K562 (cell line): ENCODE measurements around the gene ABCD4.

Experiments used
- CBX1 ChIP-seq: sonication (generic); IDR thresholded peaks from 2 replicates; pipeline ENCODE4 v1.6.1; 2016; ENCODE audit warnings: antibody characterized with exemption, low read depth, mild to moderate bottlenecking
- POLR2A ChIP-seq: fragments of 450-650 bp; conservative IDR thresholded peaks from 2 replicates; pipeline ENCODE4 v1.6.1; 2016
- TFE3 ChIP-seq: fragments of 450-650 bp; formaldehyde crosslinking; IDR thresholded peaks from 2 replicates; pipeline ENCODE4 v1.4.0; 2020; ENCODE audit warnings: mild to moderate bottlenecking, mixed read lengths
- USF1 ChIP-seq: sonication (generic); formaldehyde crosslinking; IDR thresholded peaks from 2 replicates; pipeline ENCODE4 v1.9.0; 2022; ENCODE audit warnings: mild to moderate bottlenecking, missing genetic modification reagents

- TF ChIP-seq USF1 (CRISPR knock-in tag) (no peak), TFE3 (CRISPR knock-in tag) (no peak), POLR2A (no peak), CBX1 (no peak)
Measured at GRCh38 chr14:74257941-74258763, 44.6 kb downstream of the ABCD4 start.
